ENCODE data around the gene NUMBL. TPM values are rescaled to one million over a fixed set of nuclear protein-coding genes. Genes with fewer than 3 reads are reported as not detected.

NUMBL gene
- total and polyA plus RNA-seq, 2 of the 8 experiments (the other 6 are each of a cell fraction or from before 2014, with no cell fraction given): 13.5 to 24.8 TPM

GRCh38 chr19:40721140-40721486, 30.7 kb upstream of the NUMBL start:
- CTCF ChIA-PET (ENCODE audit: partially characterized antibody): interaction anchor here (0.6 to 1.8 kb wide), 5 partner anchors 9 to 75 kb away, joined by 3 to 5 read pairs (median 4); no protein-coding TSS in a partner anchor
- 87% methylated on average over 6 of the region's 6 CpGs; no CpG with 5 or more reads in 1 of the 2 experiments for WGBS, 2 experiments (ENCODE audit: extremely low coverage in 1 of 2, insufficient coverage in 1 of 2, insufficient read length in 1 of 2, insufficient replicate concordance in 2 of 2, low coverage in 1 of 2, low lambda C conversion rate in 2 of 2, missing lambda C conversion rate in 1 of 2)
- H3K4me2 ChIP-seq (ENCODE audit: insufficient read depth in 1 of 2, low read depth in 2 of 2, low read length in 2 of 2): no peak overlapping the region
- TF ChIP-seq, protein P1, sequence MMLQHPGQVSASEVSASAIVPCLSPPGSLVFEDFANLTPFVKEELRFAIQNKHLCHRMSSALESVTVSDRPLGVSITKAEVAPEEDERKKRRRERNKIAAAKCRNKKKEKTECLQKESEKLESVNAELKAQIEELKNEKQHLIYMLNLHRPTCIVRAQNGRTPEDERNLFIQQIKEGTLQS (IDR thresholded peaks at IDR 0.05; ENCODE audit: insufficient read depth, low read depth, low read length): no peak
- TF ChIP-seq CREB1 (IDR thresholded peaks at IDR 0.05): no peak
- TF ChIP-seq KDM5A (IDR thresholded peaks at IDR 0.05; ENCODE audit: low read length): no peak
- TF ChIP-seq SUZ12 (IDR thresholded peaks at IDR 0.05; ENCODE audit: low read length): no peak
- TF ChIP-seq TEAD4 (IDR thresholded peaks at IDR 0.05; ENCODE audit: low read depth, low read length): no peak
- TF ChIP-seq TAF7 (optimal IDR thresholded peaks at IDR 0.05; ENCODE audit: borderline replicate concordance, low read depth, low read length): no peak
- TF ChIP-seq SP1 (IDR thresholded peaks at IDR 0.05; ENCODE audit: low read depth, low read length): no peak
- TF ChIP-seq GABPA (IDR thresholded peaks at IDR 0.05; ENCODE audit: borderline replicate concordance, insufficient read depth, low read length): no peak
- no peak for TF ChIP-seq HDAC2 (IDR thresholded peaks at IDR 0.05; ENCODE audit: borderline replicate concordance in 1 of 2, low read depth in 2 of 2, low read length in 2 of 2)
- no peak for TF ChIP-seq JUND (IDR thresholded peaks at IDR 0.05; ENCODE audit: low read length)
- no peak for TF ChIP-seq CHD1 (IDR thresholded peaks at IDR 0.05; ENCODE audit: low read depth, low read length)
- TF ChIP-seq EGR1 (IDR thresholded peaks at IDR 0.05; ENCODE audit: borderline replicate concordance, low read depth, low read length): no peak
- no peak for TF ChIP-seq NANOG (IDR thresholded peaks at IDR 0.05; ENCODE audit: insufficient read depth, low read depth, low read length, poor library complexity, severe bottlenecking)
- no peak for TF ChIP-seq SRF (IDR thresholded peaks at IDR 0.05; ENCODE audit: low read depth, low read length)
- TF ChIP-seq CEBPB (IDR thresholded peaks at IDR 0.05; ENCODE audit: low read depth, low read length): no peak

More at GRCh38 chr19:40721140-40721486, 30.7 kb upstream of the NUMBL start:
- Histone ChIP-seq H2AFZ (ENCODE audit: low read length) (no peak overlapping the region), H3K27me3 (replicated peaks in 1 of 4; ENCODE audit: control insufficient read depth in 3 of 4, extremely low read depth in 1 of 4, insufficient read depth in 3 of 4, low read length in 3 of 4) (no peaks in the 10 kb centered on the region), H4K5ac (ENCODE audit: insufficient read length, low read depth, low read length) (no peak overlapping the region), H2BK12ac (ENCODE audit: low read depth, low read length) (no peak overlapping the region), H3K4me3 (ENCODE audit: extremely low read depth in 1 of 4, insufficient read depth in 2 of 4, low read depth in 3 of 4, low read length in 4 of 4) (no peak overlapping the region), H3K23me2 (ENCODE audit: low read depth, low read length) (peaks cover 10% of the 10 kb centered on the region), H2BK15ac (ENCODE audit: low read length) (no peak overlapping the region), H3K79me1 (ENCODE audit: low read depth, low read length) (peaks cover 8% of the 10 kb centered on the region), H3K9ac (replicated peaks in 1 of 4; ENCODE audit: extremely low read depth in 1 of 4, low read depth in 3 of 4, low read length in 3 of 4) (no peak overlapping the region), H2AK5ac (ENCODE audit: low read depth, low read length) (no peak overlapping the region), H3K79me2 (ENCODE audit: control insufficient read depth in 1 of 2, insufficient read depth in 2 of 2, low read length in 2 of 2) (peaks cover 0 to 36% of the 10 kb centered on the region in 2 experiments; a peak in 2 of 4 replicates), H3K56ac (replicated peaks; ENCODE audit: insufficient read length, low read depth, low read length) (no peak overlapping the region), H3K4ac (replicated peaks; ENCODE audit: insufficient read length, low read depth, low read length) (no peak overlapping the region), H2BK20ac (ENCODE audit: low read length) (no peak overlapping the region), H3K4me1 (replicated peaks in 1 of 4; ENCODE audit: control insufficient read depth in 3 of 4, insufficient read depth in 4 of 4, low read length in 3 of 4) (peaks cover 0 to 10% (median 0%) of the 10 kb centered on the region in 4 experiments; a peak in 6 of 7 replicates), H3K18ac (ENCODE audit: extremely low read depth, low read length) (no peak overlapping the region), H4K91ac (replicated peaks; ENCODE audit: insufficient read length, low read length) (no peak overlapping the region), H4K20me1 (replicated peaks in 1 of 2; ENCODE audit: control insufficient read depth in 1 of 2, insufficient read depth in 2 of 2, low read length in 2 of 2) (no peaks in the 10 kb centered on the region), H3K27ac (ENCODE audit: low read depth, low read length) (no peak overlapping the region), H2BK120ac (replicated peaks; ENCODE audit: low read depth, low read length) (no peak overlapping the region), H2BK5ac (ENCODE audit: low read depth, low read length) (no peak overlapping the region), H3K14ac (ENCODE audit: insufficient read length) (no peak overlapping the region), H3K36me3 (ENCODE audit: control insufficient read depth in 2 of 4, insufficient read depth in 4 of 4, low read length in 3 of 4) (peaks cover 0 to 4% (median 0%) of the 10 kb centered on the region in 4 experiments; a peak in 2 of 8 replicates), H4K8ac (ENCODE audit: extremely low read depth, insufficient read depth, low read length) (no peak overlapping the region), H3K9me3 (ENCODE audit: insufficient read depth in 2 of 2, low read depth in 1 of 2, low read length in 1 of 2) (no peaks in the 10 kb centered on the region), H3K23ac (ENCODE audit: insufficient read length) (no peak overlapping the region)
- POLR2A ChIA-PET (ENCODE audit: partially characterized antibody): interaction anchor here (0.6 to 2.2 kb wide), 7 partner anchors 9 to 85 kb away, joined by 3 to 11 read pairs (median 5); partner anchors contain the start of gene ACTMAP
- DNase-seq (ENCODE audit: low read depth in 1 of 2, low spot score in 2 of 2): no peak
- no peak for FAIRE-seq
